Heart left ventricle (tissue), 13 donors: ENCODE measurements around the gene RSRC2.

Experiments used
- POLR2A ChIP-seq, 2 donors: fragments of 450-650 bp; IDR thresholded peaks; one replicate each; pipeline ENCODE4 v1.6.1; 2017; ENCODE audit warnings: antibody characterized with exemption in 2 of 2, mild to moderate bottlenecking in 2 of 2, moderate library complexity in 2 of 2
- TF ChIP-seq, protein P1 (sequence below), 12 donors: fragments of 200-600 bp; sonication (generic) in 4 of 12; IDR thresholded peaks; one replicate each; pipeline versions ENCODE4 v1.5.0 to v1.8.0; 2018 to 2022; ENCODE audit warnings: antibody characterized with exemption in 12 of 12, mild to moderate bottlenecking in 5 of 12
- donor health status: ischemic (EF 13 %, LVEDD 7.1; RV severe dilation, severe dysfunction).
- donor health status: DM: no; HTN: yes; CAD: no.
- donor health status: DM: no; HTN: no; CAD: no.
- donor health status: ischemic (EF 25% LVEDD 6.9; RV normal size, moderate dysfunction).
- donor health status: ischemic (EF 25% LVEDD 5.7; RV mildly dilated, moderate dysfunction).
- donor health status: ischemic (EF 35%, LVEDD 5.7; RV mildly dilated, moderate dysfunction).
- donor health status: nonischemic (EF 11% LVEDD 7.7; RV severe dilation, severe dysfunction).
- donor health status: DM: yes; HTN: yes; CAD: no.
- donor health status: PGD.
- donor health status: ischemic (EF 29% LVEDD 5.4; RV normal size, mild dysfunction).
- donor health status: nonischemic (EF 23%, LVEDD 6.1; RV moderate dilation, normal function).

- TF ChIP-seq, protein P1, sequence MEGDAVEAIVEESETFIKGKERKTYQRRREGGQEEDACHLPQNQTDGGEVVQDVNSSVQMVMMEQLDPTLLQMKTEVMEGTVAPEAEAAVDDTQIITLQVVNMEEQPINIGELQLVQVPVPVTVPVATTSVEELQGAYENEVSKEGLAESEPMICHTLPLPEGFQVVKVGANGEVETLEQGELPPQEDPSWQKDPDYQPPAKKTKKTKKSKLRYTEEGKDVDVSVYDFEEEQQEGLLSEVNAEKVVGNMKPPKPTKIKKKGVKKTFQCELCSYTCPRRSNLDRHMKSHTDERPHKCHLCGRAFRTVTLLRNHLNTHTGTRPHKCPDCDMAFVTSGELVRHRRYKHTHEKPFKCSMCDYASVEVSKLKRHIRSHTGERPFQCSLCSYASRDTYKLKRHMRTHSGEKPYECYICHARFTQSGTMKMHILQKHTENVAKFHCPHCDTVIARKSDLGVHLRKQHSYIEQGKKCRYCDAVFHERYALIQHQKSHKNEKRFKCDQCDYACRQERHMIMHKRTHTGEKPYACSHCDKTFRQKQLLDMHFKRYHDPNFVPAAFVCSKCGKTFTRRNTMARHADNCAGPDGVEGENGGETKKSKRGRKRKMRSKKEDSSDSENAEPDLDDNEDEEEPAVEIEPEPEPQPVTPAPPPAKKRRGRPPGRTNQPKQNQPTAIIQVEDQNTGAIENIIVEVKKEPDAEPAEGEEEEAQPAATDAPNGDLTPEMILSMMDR (IDR thresholded peaks at IDR 0.05): no peak
- TF ChIP-seq POLR2A (IDR thresholded peaks at IDR 0.05): no peak
These were observed 1.8 kb upstream of the RSRC2 start for GRCh38 chr12:122528582-122528981.
